ENCODE results near the gene GTF3C4. TPM values are rescaled to one million over a fixed set of nuclear protein-coding genes. Genes with fewer than 3 reads are reported as not detected.

GTF3C4 gene
- total and polyA plus RNA-seq, 2 of the 8 experiments (the other 6 are each of a cell fraction or from before 2014, with no cell fraction given): 6.8 to 39.2 TPM

DNA sequence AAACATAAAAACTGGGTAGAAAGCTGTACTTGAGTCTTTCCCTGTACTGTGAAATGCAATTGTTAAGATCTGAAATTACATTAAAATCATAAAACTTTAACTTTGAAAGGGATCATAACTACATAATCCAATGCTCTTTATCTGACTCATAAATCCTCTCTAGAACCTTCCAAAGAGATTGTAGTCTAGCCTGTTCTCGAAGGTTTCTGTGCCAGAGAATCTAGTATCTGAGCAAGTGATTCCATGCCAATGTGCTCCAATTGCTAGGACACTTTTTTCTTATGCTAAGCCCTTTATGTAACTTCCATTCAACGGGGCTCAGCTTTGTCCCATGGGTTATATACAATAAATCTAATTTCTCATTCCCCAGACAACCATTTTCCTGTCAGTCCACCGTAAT is 21.6 kb upstream of the GTF3C4 start:
- Histone ChIP-seq H3K4me3 (ENCODE audit: extremely low read depth in 1 of 4, insufficient read depth in 2 of 4, low read depth in 3 of 4, low read length in 4 of 4) (no peak overlapping the region), H3K23ac (ENCODE audit: insufficient read length) (no peak overlapping the region), H4K8ac (ENCODE audit: extremely low read depth, insufficient read depth, low read length) (no peak overlapping the region), H3K4me1 (replicated peaks in 1 of 4; ENCODE audit: control insufficient read depth in 3 of 4, insufficient read depth in 4 of 4, low read length in 3 of 4) (no peaks in the 10 kb centered on the region), H2AFZ (ENCODE audit: low read length) (no peak overlapping the region), H3K56ac (replicated peaks; ENCODE audit: insufficient read length, low read depth, low read length) (no peak overlapping the region), H2BK20ac (ENCODE audit: low read length) (no peak overlapping the region), H4K20me1 (replicated peaks in 1 of 2; ENCODE audit: control insufficient read depth in 1 of 2, insufficient read depth in 2 of 2, low read length in 2 of 2) (peaks cover 0 to 2% of the 10 kb centered on the region in 2 experiments), H3K27ac (ENCODE audit: low read depth, low read length) (no peak overlapping the region), H3K4ac (replicated peaks; ENCODE audit: insufficient read length, low read depth, low read length) (no peak overlapping the region), H3K79me1 (ENCODE audit: low read depth, low read length) (no peaks in the 10 kb centered on the region), H2BK120ac (replicated peaks; ENCODE audit: low read depth, low read length) (no peak overlapping the region), H3K23me2 (ENCODE audit: low read depth, low read length) (no peaks in the 10 kb centered on the region), H3K36me3 (ENCODE audit: control insufficient read depth in 2 of 4, insufficient read depth in 4 of 4, low read length in 3 of 4) (peaks cover 16 to 58% (median 45%) of the 10 kb centered on the region in 4 experiments; a peak in 7 of 8 replicates), H3K79me2 (ENCODE audit: control insufficient read depth in 1 of 2, insufficient read depth in 2 of 2, low read length in 2 of 2) (no peaks in the 10 kb centered on the region), H4K5ac (ENCODE audit: insufficient read length, low read depth, low read length) (no peak overlapping the region), H3K14ac (ENCODE audit: insufficient read length) (no peak overlapping the region), H3K27me3 (replicated peaks in 1 of 4; ENCODE audit: control insufficient read depth in 3 of 4, extremely low read depth in 1 of 4, insufficient read depth in 3 of 4, low read length in 3 of 4) (no peaks in the 10 kb centered on the region), H3K9me3 (ENCODE audit: insufficient read depth in 2 of 2, low read depth in 1 of 2, low read length in 1 of 2) (no peaks in the 10 kb centered on the region), H2BK12ac (ENCODE audit: low read depth, low read length) (no peak overlapping the region), H2AK5ac (ENCODE audit: low read depth, low read length) (no peak overlapping the region), H3K4me2 (ENCODE audit: insufficient read depth in 1 of 2, low read depth in 2 of 2, low read length in 2 of 2) (no peak overlapping the region), H3K18ac (ENCODE audit: extremely low read depth, low read length) (no peak overlapping the region), H3K9ac (replicated peaks in 1 of 4; ENCODE audit: extremely low read depth in 1 of 4, low read depth in 3 of 4, low read length in 3 of 4) (no peak overlapping the region), H2BK15ac (ENCODE audit: low read length) (no peak overlapping the region), H2BK5ac (ENCODE audit: low read depth, low read length) (no peak overlapping the region), H4K91ac (replicated peaks; ENCODE audit: insufficient read length, low read length) (no peak overlapping the region)
- POLR2A ChIA-PET (ENCODE audit: partially characterized antibody): interaction anchor here (0.6 to 1.1 kb wide), 4 partner anchors 10 to 223 kb away, joined by 3 to 4 read pairs (median 3); partner anchors contain the start of gene GTF3C4
- FAIRE-seq (no peak), DNase-seq (ENCODE audit: low read depth in 1 of 2, low spot score in 2 of 2) (no peak)
- CTCF ChIA-PET (ENCODE audit: partially characterized antibody): interaction anchor here (0.6 to 1.6 kb wide), 6 partner anchors 9 to 47 kb away, joined by 3 to 4 read pairs (median 3); no protein-coding TSS in a partner anchor
- WGBS, 2 experiments (ENCODE audit: extremely low coverage in 1 of 2, insufficient coverage in 1 of 2, insufficient read length in 1 of 2, insufficient replicate concordance in 2 of 2, low coverage in 1 of 2, low lambda C conversion rate in 2 of 2, missing lambda C conversion rate in 1 of 2): 94% methylated on average over 3 of the region's 3 CpGs; no CpG with 5 or more reads in 1 of the 2 experiments
- TF ChIP-seq ZNF274 (IDR thresholded peaks at IDR 0.05; ENCODE audit: borderline replicate concordance, extremely low read depth, low read length): no peak
- no peak for TF ChIP-seq BRCA1 (IDR thresholded peaks at IDR 0.05; ENCODE audit: low read depth, low read length)
- no peak for TF ChIP-seq TAF7 (optimal IDR thresholded peaks at IDR 0.05; ENCODE audit: borderline replicate concordance, low read depth, low read length)
- no peak for TF ChIP-seq CHD1 (IDR thresholded peaks at IDR 0.05; ENCODE audit: low read depth, low read length)
- no peak for TF ChIP-seq POU5F1 (IDR thresholded peaks at IDR 0.05; ENCODE audit: low read depth, low read length)
- TF ChIP-seq, protein P1, sequence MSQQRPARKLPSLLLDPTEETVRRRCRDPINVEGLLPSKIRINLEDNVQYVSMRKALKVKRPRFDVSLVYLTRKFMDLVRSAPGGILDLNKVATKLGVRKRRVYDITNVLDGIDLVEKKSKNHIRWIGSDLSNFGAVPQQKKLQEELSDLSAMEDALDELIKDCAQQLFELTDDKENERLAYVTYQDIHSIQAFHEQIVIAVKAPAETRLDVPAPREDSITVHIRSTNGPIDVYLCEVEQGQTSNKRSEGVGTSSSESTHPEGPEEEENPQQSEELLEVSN (IDR thresholded peaks at IDR 0.05): no peak
- TF ChIP-seq TAF1 (IDR thresholded peaks at IDR 0.05; ENCODE audit: low read depth, low read length): no peak

Measured in H1 (cell line).